ENCODE results near the gene TLE2.
"Not testable (repeated sequence)": the region's sequence is repeated elsewhere in the genome, so short reads cannot be mapped to it uniquely, and the experiment has no call there.

GRCh38 chr19:2963631-2964030, 65.4 kb downstream of the TLE2 start:
- TF ChIP-seq EP300, POLR2A (IDR thresholded peaks at IDR 0.05): not testable (repeated sequence)

All from suprapubic skin (tissue), 2 donors.